Trophoblast cell (in vitro differentiated cells and primary cell): ENCODE results near the gene CNOT11.

ENCODE experiments used
- DNase-seq, 2 donors: peaks; one replicate each; pipeline ENCODE4 v3.0.0-alpha.2; 2016
- H2AFZ ChIP-seq: 2 replicates; pipeline ENCODE4 v1.6.1; 2013; ENCODE audit warnings: low read length, moderate library complexity, mild to moderate bottlenecking; ENCODE audit not compliant: insufficient read depth, poor library complexity
- H2AK5ac ChIP-seq: 2 replicates; pipeline ENCODE4 v1.6.1; 2013; ENCODE audit warnings: mild to moderate bottlenecking, low read length
- H2BK120ac ChIP-seq: 2 replicates; pipeline ENCODE4 v1.6.1; 2013; ENCODE audit warnings: low read length, mild to moderate bottlenecking, moderate library complexity; ENCODE audit not compliant: insufficient read depth, poor library complexity
- H2BK12ac ChIP-seq: 2 replicates; pipeline ENCODE4 v1.6.1; 2013; ENCODE audit warnings: mild to moderate bottlenecking, low read length, moderate library complexity
- H2BK5ac ChIP-seq: 2 replicates; pipeline ENCODE4 v1.6.1; 2013; ENCODE audit warnings: low read length, low read depth, moderate library complexity, mild to moderate bottlenecking; ENCODE audit not compliant: poor library complexity
- H3K14ac ChIP-seq: 2 replicates; pipeline ENCODE4 v1.6.1; 2013; ENCODE audit warnings: mild to moderate bottlenecking, low read length
- H3K18ac ChIP-seq: 2 replicates; pipeline ENCODE4 v1.6.1; 2013; ENCODE audit warnings: mild to moderate bottlenecking, low read length
- H3K23ac ChIP-seq: 2 replicates; pipeline ENCODE4 v1.6.1; 2013; ENCODE audit warnings: low read length
- H3K27ac ChIP-seq: 2 replicates; pipeline ENCODE4 v1.5.1; 2013; ENCODE audit warnings: low read depth, mild to moderate bottlenecking, inconsistent platforms, low read length, moderate library complexity
- H3K27me3 ChIP-seq: 2 replicates; pipeline ENCODE4 v1.6.1; 2013; ENCODE audit warnings: inconsistent platforms, mild to moderate bottlenecking, low read length, moderate library complexity; ENCODE audit not compliant: insufficient read depth
- H3K36me3 ChIP-seq, 2 experiments: 1 replicate in 1 of 2; 2 replicates in 1 of 2; pipeline ENCODE4 v1.6.1; 2013; ENCODE audit warnings: low read length in 2 of 2, mild to moderate bottlenecking in 2 of 2, moderate library complexity in 1 of 2; ENCODE audit not compliant: insufficient read depth in 2 of 2, control insufficient read depth in 1 of 2
- H3K4ac ChIP-seq: 2 replicates; pipeline ENCODE4 v1.6.1; 2013; ENCODE audit warnings: low read depth, mild to moderate bottlenecking, low read length, moderate library complexity
- H3K4me1 ChIP-seq, 2 experiments: 1 replicate in 1 of 2; 2 replicates in 1 of 2; pipeline ENCODE4 v1.6.1; 2013; ENCODE audit warnings: low read length in 2 of 2, mild to moderate bottlenecking in 2 of 2, moderate library complexity in 1 of 2; ENCODE audit not compliant: insufficient read depth in 2 of 2, control insufficient read depth in 1 of 2
- H3K4me2 ChIP-seq: 2 replicates; pipeline ENCODE4 v1.6.1; 2013; ENCODE audit warnings: inconsistent platforms, mild to moderate bottlenecking, low read length, moderate library complexity
- H3K4me3 ChIP-seq: 2 replicates; pipeline ENCODE4 v1.5.1; 2013; ENCODE audit warnings: mild to moderate bottlenecking, low read depth, low read length, inconsistent platforms
- H3K79me1 ChIP-seq: one replicate; pipeline ENCODE4 v1.6.1; 2013; ENCODE audit warnings: low read length
- H3K79me2 ChIP-seq: 2 replicates; pipeline ENCODE4 v1.6.1; 2013; ENCODE audit warnings: low read length, mild to moderate bottlenecking; ENCODE audit not compliant: control insufficient read depth, insufficient read depth, poor library complexity
- H3K9ac ChIP-seq: 2 replicates; pipeline ENCODE4 v1.6.1; 2013; ENCODE audit warnings: mild to moderate bottlenecking, low read length
- H3K9me3 ChIP-seq: 2 replicates; pipeline ENCODE4 v1.6.1; 2013; ENCODE audit warnings: low read depth, mild to moderate bottlenecking, control low read depth, inconsistent platforms, low read length; ENCODE audit not compliant: insufficient read depth
- H4K12ac ChIP-seq: 2 replicates; pipeline ENCODE4 v1.6.1; 2013; ENCODE audit warnings: low read depth, mild to moderate bottlenecking, low read length, moderate library complexity
- H4K8ac ChIP-seq: 2 replicates; pipeline ENCODE4 v1.6.1; 2013; ENCODE audit warnings: low read depth, mild to moderate bottlenecking, low read length, moderate library complexity
- H4K91ac ChIP-seq: one replicate; pipeline ENCODE4 v1.6.1; 2013; ENCODE audit warnings: low read depth, mild to moderate bottlenecking, low read length, moderate library complexity
- WGBS: extraction: QIAGEN DNeasy Blood & Tissue Kit; methylation state at CpG from one replicate; pipeline ENCODE4 v1.1.7; 2013; ENCODE audit warnings: missing lambda C conversion rate; ENCODE audit not compliant: insufficient read length, insufficient coverage; ENCODE audit errors: extremely low coverage; 5-methylcytosine and 5-hydroxymethylcytosine counted together

CNOT11 gene

DNA sequence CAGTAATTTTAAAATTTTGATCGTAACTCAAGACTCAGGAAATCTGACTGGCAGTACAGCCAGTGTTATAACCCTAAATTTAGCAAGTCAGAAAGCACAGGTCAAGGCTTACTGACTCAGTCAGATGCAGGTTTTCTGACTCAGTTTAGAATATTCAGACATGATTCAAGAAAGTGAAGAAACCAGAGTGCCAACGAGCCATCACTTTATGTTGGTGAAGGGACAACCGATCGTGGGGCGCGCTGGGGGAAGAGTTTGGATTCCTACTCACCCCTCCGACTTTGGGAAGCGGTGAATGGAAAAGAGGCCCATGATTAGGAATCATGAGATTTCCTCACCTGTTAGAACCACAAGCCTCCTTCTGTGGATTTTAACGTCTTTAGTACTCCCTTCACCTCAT, 54.8 kb downstream of the CNOT11 start:
- Histone ChIP-seq H3K4me3 (peak overlapping the region; percentile 93), H3K4ac (peak overlapping the region; percentile 80), H4K12ac (peak overlapping the region; percentile 55), H2BK5ac (no peak overlapping the region), H2BK120ac (no peak overlapping the region), H4K8ac (peak overlapping the region; percentile 74), H3K27ac (no peak overlapping the region), H2AFZ (no peak overlapping the region), H2AK5ac (peak overlapping the region; percentile 36), H3K27me3 (no peaks in the 10 kb centered on the region), H3K18ac (peak overlapping the region; percentile 74), H2BK12ac (no peak overlapping the region), H3K36me3 (peaks cover under 1 to 2% of the 10 kb centered on the region in 2 experiments), H3K4me1 (peaks cover 4 to 15% of the 10 kb centered on the region in 2 experiments), H3K9me3 (peaks cover 4% of the 10 kb centered on the region), H3K9ac (peak overlapping the region; percentile 39), H3K14ac (peak overlapping the region; percentile 87), H4K91ac (peak overlapping the region; percentile 76), H3K79me2 (peaks cover 24% of the 10 kb centered on the region), H3K23ac (no peak overlapping the region), H3K79me1 (peaks cover 14% of the 10 kb centered on the region), H3K4me2 (peak overlapping the region; percentile 91)
- no CpG with 5 or more reads among the region's 9 CpGs for WGBS
- peak; percentile 23 to 53 for DNase-seq

GRCh38 chr2:101307950-101308431, 55.3 kb downstream of the CNOT11 start:
- peak overlapping the region; percentile 36 for H2AK5ac ChIP-seq
- DNase-seq: peak in 1 of 2 donors; percentile 45
- peak overlapping the region; percentile 93 for H3K4me3 ChIP-seq
- H2BK12ac ChIP-seq: no peak overlapping the region
- WGBS: no CpG with 5 or more reads among the region's 57 CpGs
- H3K9me3 ChIP-seq: peaks cover 4% of the 10 kb centered on the region
- no peaks in the 10 kb centered on the region for H3K36me3 ChIP-seq
- no peak overlapping the region for H3K23ac ChIP-seq
- H4K12ac ChIP-seq: peak overlapping the region; percentile 55
- peak overlapping the region; percentile 64 for H2BK5ac ChIP-seq
- peaks cover 22% of the 10 kb centered on the region for H3K79me2 ChIP-seq
- no peak overlapping the region for H3K27ac ChIP-seq
- H3K4ac ChIP-seq: peak overlapping the region; percentile 80
- peaks cover 4 to 15% of the 10 kb centered on the region in 2 experiments for H3K4me1 ChIP-seq
- peak overlapping the region; percentile 74 for H3K18ac ChIP-seq
- peaks cover 14% of the 10 kb centered on the region for H3K79me1 ChIP-seq
- peak overlapping the region; percentile 74 for H4K8ac ChIP-seq
- H3K27me3 ChIP-seq: no peaks in the 10 kb centered on the region
- peak overlapping the region; percentile 93 for H3K9ac ChIP-seq
- H4K91ac ChIP-seq: peak overlapping the region; percentile 76
- H3K14ac ChIP-seq: peak overlapping the region; percentile 87
- H3K4me2 ChIP-seq: peak overlapping the region; percentile 91
- H2BK120ac ChIP-seq: peak overlapping the region; percentile 42
- H2AFZ ChIP-seq: peak overlapping the region; percentile 78

DNA sequence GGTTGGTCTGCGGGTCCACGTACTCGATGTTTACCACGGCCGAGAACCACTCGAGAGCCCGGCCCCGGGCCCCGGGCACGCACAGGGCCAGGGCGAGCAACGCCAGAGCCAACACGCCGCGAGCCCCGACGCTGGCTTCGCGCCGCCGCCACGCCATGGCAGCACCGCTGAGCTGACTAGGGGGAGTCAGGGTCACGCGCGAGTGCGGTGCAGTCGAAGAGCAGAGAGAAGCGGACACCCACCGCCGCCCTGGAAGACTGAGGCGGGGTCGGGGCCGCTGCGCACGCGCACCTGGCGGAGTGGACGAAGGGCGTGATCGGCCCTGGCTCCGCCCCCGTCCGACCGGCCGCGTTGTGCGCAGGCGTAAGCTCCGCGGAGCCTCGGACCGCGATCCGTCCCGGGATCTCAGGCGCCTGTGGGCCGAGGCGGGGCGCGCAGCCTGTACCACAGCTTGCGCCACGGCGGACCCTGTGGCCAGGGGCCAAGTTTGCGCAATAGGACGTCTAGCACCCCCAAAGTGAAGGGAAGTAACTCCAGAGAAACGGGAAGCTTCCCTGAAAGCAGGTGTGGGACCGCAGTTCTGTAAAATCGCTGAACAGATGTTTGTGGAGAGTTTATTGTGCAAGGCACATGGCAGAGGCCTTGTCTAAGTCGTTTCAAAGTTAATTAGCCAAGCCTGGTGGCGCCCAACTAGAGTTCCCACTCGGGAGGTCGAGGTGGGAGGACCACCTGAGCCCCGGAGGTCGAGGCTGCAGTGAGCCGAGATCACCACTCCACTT, 55.9 kb downstream of the CNOT11 start, which contains the start of gene RNF149:
Gene RNF149, minus strand, starts transcription at position 270 of the 779 bp plus-strand sequence. Its CDS starts 113 bp downstream, at position 157.
- H3K79me2 ChIP-seq: peaks cover 22% of the 10 kb centered on the region
- DNase-seq: peak; percentile 91 to 95
- H3K23ac ChIP-seq: no peak within 1 kb of the TSS
- no peaks in the 10 kb centered on the region for H3K36me3 ChIP-seq
- peak within 1 kb of the TSS; percentile 80 for H3K4ac ChIP-seq
- peak within 1 kb of the TSS; percentile 36 for H2AK5ac ChIP-seq
- H3K79me1 ChIP-seq: peaks cover 14% of the 10 kb centered on the region
- no CpG with 5 or more reads among the region's 76 CpGs for WGBS
- peaks cover 4 to 15% of the 10 kb centered on the region in 2 experiments for H3K4me1 ChIP-seq
- H4K91ac ChIP-seq: peak within 1 kb of the TSS; percentile 76
- peak within 1 kb of the TSS; percentile 55 for H3K27ac ChIP-seq
- no peak within 1 kb of the TSS for H2BK12ac ChIP-seq
- H3K27me3 ChIP-seq: no peaks in the 10 kb centered on the region
- peak within 1 kb of the TSS; percentile 42 for H2BK120ac ChIP-seq
- peak within 1 kb of the TSS; percentile 74 for H3K18ac ChIP-seq
- peak within 1 kb of the TSS; percentile 93 for H3K4me3 ChIP-seq
- peak within 1 kb of the TSS; percentile 91 for H3K4me2 ChIP-seq
- peak within 1 kb of the TSS; percentile 78 for H4K12ac ChIP-seq
- peaks cover 4% of the 10 kb centered on the region for H3K9me3 ChIP-seq
- H3K14ac ChIP-seq: peak within 1 kb of the TSS; percentile 87
- H2BK5ac ChIP-seq: peak within 1 kb of the TSS; percentile 64
- H3K9ac ChIP-seq: peak within 1 kb of the TSS; percentile 93
- peak within 1 kb of the TSS; percentile 78 for H2AFZ ChIP-seq
- H4K8ac ChIP-seq: peak within 1 kb of the TSS; percentile 93

GRCh38 chr2:101310090-101310833, 57.6 kb downstream of the CNOT11 start:
- DNase-seq: no peak
- H3K4me1 ChIP-seq: peaks cover 4 to 12% of the 10 kb centered on the region in 2 experiments
- no peak overlapping the region for H2BK5ac ChIP-seq
- H2BK120ac ChIP-seq: no peak overlapping the region
- H3K4ac ChIP-seq: no peak overlapping the region
- peak overlapping the region; percentile 17 for H4K91ac ChIP-seq
- H4K12ac ChIP-seq: no peak overlapping the region
- H2AFZ ChIP-seq: no peak overlapping the region
- H4K8ac ChIP-seq: peak overlapping the region; percentile 48
- no peak overlapping the region for H2BK12ac ChIP-seq
- H3K27me3 ChIP-seq: no peaks in the 10 kb centered on the region
- WGBS: no CpG with 5 or more reads among the region's 10 CpGs
- no peak overlapping the region for H3K27ac ChIP-seq
- peaks cover 4% of the 10 kb centered on the region for H3K9me3 ChIP-seq
- H3K4me3 ChIP-seq: no peak overlapping the region
- no peak overlapping the region for H3K14ac ChIP-seq
- H3K79me2 ChIP-seq: peaks cover 18% of the 10 kb centered on the region
- H3K36me3 ChIP-seq: no peaks in the 10 kb centered on the region
- H3K79me1 ChIP-seq: peaks cover 14% of the 10 kb centered on the region
- H2AK5ac ChIP-seq: no peak overlapping the region
- H3K9ac ChIP-seq: no peak overlapping the region
- no peak overlapping the region for H3K23ac ChIP-seq
- no peak overlapping the region for H3K4me2 ChIP-seq
- H3K18ac ChIP-seq: no peak overlapping the region
